Epithelial cell of proximal tubule (primary cell): Measurements from ENCODE around the gene BSPRY. TPM values are rescaled to one million over a fixed set of nuclear protein-coding genes. Genes with fewer than 3 reads are reported as not detected.

ENCODE experiments used
- DNase-seq: peaks from one replicate; pipeline ENCODE4 v3.0.0-alpha.2; 2011; ENCODE audit warnings: low read depth
- H3K4me3 ChIP-seq: 2 replicates; pipeline ENCODE4 v1.5.1; 2011; ENCODE audit warnings: low read depth, mild to moderate bottlenecking, low read length
- total RNA-seq: library from RNA; depleted of rRNA; stranded (reverse); fragments of >200 nt; gene quantifications from 2 replicates; pipeline ENCODE4 v1.2.3, GENCODE V29; 2015
- TF ChIP-seq, protein P1 (sequence below): conservative IDR thresholded peaks from 2 replicates; pipeline ENCODE4 v1.5.1; 2012; ENCODE audit warnings: low read depth, mild to moderate bottlenecking, low read length

BSPRY gene
- total RNA-seq, 1 donor from 2014 or later: 15.2 TPM

GRCh38 chr9:113337714-113338113, 11.6 kb upstream of the BSPRY start:
- no peak for DNase-seq
- H3K4me3 ChIP-seq: no peak overlapping the region
- TF ChIP-seq, protein P1, sequence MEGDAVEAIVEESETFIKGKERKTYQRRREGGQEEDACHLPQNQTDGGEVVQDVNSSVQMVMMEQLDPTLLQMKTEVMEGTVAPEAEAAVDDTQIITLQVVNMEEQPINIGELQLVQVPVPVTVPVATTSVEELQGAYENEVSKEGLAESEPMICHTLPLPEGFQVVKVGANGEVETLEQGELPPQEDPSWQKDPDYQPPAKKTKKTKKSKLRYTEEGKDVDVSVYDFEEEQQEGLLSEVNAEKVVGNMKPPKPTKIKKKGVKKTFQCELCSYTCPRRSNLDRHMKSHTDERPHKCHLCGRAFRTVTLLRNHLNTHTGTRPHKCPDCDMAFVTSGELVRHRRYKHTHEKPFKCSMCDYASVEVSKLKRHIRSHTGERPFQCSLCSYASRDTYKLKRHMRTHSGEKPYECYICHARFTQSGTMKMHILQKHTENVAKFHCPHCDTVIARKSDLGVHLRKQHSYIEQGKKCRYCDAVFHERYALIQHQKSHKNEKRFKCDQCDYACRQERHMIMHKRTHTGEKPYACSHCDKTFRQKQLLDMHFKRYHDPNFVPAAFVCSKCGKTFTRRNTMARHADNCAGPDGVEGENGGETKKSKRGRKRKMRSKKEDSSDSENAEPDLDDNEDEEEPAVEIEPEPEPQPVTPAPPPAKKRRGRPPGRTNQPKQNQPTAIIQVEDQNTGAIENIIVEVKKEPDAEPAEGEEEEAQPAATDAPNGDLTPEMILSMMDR: no peak

GRCh38 chr9:113340011-113340699, 9.2 kb upstream of the BSPRY start, which contains the start of gene WDR31:
Gene WDR31 (minus strand): TSS chr9:113340275. CDS start chr9:113332022, 8,253 bp downstream.
- TF ChIP-seq, protein P1: no peak
- peak within 1 kb of the TSS; percentile 74 for H3K4me3 ChIP-seq
- DNase-seq: no peak

DNA sequence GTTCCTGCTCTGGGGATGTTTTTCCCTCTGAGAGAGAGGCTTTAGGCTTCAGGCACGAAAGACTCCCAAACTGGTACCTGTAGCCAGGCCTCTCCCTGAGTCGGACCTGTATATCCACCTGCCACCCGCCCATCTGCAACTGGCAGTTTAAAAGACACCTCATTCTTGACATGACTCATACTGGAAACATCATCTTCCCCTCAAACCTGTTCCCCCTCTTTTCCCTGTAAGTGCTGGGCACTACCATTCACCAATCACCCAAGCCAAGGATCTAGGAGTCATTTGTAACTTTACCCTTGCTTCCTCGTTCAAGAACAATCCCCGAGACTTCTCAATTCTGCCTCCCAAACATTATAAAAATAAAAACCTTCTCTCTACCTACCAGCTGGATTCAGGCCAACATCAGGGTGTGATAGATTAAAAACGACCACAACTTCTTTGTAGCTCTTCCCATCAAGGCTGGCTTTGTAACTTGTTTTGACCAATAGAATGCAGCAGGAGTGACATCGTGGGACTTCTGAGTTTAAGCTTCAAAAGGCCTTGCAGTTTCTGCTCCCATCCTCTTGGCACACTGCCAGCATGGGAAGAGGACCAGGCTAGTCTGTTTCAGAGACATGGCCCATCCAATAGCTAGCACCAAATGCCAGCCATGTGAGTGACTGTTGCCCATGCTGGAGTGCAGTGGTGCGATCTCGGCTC, 7.5 kb upstream of the BSPRY start:
- DNase-seq: no peak
- TF ChIP-seq, protein P1: no peak
- H3K4me3 ChIP-seq: no peak overlapping the region

DNA sequence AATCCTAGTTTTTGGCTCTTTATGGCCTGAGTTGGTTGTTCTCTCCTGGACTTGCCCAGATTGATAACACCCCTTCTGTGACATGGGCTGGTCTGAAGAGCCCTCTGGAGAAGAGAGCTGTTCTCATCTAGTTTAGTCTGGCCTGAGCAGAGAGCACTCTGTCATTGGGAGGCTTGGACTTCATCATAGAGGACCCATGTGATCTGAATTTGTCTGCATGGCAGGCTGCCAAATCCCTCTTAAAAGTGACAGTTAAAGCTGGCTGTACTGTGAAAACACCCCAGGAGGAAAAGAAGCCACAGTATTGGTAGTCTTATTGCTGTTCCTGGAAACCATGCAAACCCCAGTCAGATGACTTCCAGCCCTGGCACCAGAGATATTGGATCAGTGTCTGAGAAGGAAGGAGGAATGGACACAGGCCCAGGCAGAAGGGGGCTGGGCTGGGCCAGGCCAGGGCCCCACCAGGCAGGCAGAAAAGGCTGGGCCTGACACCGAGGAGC, 5.6 kb upstream of the BSPRY start:
- no peak overlapping the region for H3K4me3 ChIP-seq
- TF ChIP-seq, protein P1: no peak
- no peak for DNase-seq

DNA sequence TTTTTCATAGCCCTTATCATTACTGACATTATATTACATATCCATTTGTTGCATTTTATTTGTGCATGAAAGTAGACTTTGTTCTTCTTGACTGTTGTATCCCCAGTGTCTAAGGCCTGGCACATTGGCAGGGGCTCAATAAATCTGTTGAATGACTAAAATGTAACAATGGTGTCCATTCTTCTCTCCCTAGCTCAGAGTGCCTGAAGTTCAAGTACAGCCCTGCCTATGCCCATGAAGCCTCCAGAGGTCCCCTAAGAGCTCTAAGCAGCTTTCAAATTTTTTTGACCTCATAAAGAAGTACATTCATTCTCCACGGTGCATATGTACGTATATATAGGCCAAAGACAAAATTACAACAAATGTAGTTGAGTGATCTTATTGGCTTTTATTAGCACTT, 4.2 kb upstream of the BSPRY start:
- TF ChIP-seq, protein P1: no peak
- H3K4me3 ChIP-seq: no peak overlapping the region
- DNase-seq: no peak

GRCh38 chr9:113345671-113346070, 3.7 kb upstream of the BSPRY start:
- no peak for DNase-seq
- TF ChIP-seq, protein P1: no peak
- H3K4me3 ChIP-seq: no peak overlapping the region
